GM19395 (cell line): ENCODE measurements around the gene GID4.

Source experiments
- ATAC-seq: cut with Tn5 transposase; IDR thresholded peaks from one replicate; pipeline ENCODE4 v1.9.1; 2021; ENCODE audit warnings: mild to moderate bottlenecking, moderate library complexity; ENCODE audit not compliant: unreplicated experiment

GID4 gene

DNA sequence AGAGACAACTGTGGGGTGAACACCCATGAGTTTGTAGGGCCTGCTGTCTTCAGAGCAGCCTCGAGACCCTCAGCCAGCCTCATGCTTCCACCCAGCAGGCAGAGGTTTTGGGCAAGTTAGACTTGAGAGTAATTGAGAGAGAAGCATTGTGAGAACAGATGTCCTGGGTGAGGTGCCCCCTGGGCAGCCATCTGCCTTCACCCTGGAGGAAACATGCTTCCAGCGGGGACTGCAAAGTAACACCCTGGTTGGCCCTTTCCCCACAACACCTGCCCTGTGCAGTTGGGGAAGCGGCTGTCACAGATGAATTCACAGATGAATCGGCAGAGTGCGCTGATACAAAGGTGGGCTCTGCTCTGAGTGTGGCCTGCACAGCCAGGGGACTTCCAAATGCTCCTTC lies 23.6 kb upstream of the GID4 start:
- ATAC-seq = no peak

- ATAC-seq = no peak
Measured at GRCh38 chr17:18016426-18016825, 22.8 kb upstream of the GID4 start.

GRCh38 chr17:18017958-18018357 lies 21.2 kb upstream of the GID4 start:
- ATAC-seq = no peak

- no peak for ATAC-seq
Measured at GRCh38 chr17:18018411-18018921, 20.7 kb upstream of the GID4 start.

GRCh38 chr17:18019838-18020154 lies 19.4 kb upstream of the GID4 start:
- no peak for ATAC-seq

GRCh38 chr17:18020971-18021370 lies 18.2 kb upstream of the GID4 start:
- ATAC-seq = no peak

DNA sequence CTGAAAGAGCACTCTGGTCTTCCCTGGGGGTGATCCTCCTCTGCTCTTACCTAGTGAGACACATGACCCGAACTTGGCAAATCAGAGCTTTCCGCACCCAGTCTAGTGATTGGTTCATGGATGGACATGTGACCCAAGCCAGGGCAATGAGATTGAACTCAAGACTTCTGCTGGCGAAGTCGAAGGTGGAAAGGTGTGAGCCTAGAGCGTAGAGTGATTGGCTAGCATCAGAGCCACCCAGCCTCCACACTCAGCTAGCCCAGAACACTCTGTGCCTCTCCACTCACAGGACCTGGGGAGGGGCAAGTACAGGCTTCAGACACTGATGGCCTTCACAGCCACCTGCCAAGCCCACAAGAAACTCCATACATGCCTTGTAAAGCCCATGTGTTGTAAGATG lies 17.8 kb upstream of the GID4 start:
- ATAC-seq = no peak

GRCh38 chr17:18025241-18025944 lies 13.8 kb upstream of the GID4 start:
- ATAC-seq = peak; percentile 75

DNA sequence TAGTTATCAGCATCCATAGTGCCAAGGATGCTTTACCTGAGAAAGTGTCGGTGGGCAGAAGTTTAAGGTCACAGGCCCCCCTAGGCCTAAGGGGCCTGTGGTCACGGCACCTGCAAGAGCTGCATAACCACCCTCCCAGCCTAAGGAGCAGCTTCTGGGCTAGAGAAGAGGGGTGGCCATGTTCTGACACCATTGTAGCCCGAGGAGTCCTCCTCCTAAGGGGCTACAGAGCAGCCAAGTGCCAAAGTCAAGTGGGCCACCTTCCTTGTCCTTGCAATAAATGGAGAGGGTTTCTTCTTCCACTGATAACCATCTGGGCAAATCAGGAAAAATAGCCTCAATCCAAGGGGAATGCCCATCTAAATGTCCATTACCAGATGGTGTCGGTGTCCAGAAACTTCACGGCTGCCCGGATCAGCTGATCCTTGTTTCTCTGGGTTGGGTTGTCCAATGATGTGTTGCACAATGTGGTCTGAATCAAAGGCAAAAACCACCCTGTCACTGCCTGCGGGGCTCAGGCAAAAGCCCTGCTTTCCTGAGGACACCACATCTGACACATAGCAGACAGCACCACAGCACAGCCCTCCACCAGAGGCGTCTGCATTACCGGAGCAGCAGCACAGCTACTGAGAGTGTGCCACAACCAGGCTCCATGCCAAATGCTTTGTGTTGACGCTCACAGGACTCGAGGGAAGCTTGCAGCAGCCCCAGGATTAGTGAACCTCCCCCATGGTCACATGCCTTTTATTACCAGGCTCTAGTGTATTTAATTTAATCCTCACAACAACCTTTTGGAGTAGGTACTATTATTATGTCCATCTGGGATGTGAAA lies 13.0 kb upstream of the GID4 start:
- peak; percentile 34 for ATAC-seq

GRCh38 chr17:18027280-18027679 lies 11.9 kb upstream of the GID4 start:
- no peak for ATAC-seq

- no peak for ATAC-seq
Measured at GRCh38 chr17:18028114-18028951, 10.9 kb upstream of the GID4 start.

- ATAC-seq = no peak
Measured at GRCh38 chr17:18028952-18029540, 10.2 kb upstream of the GID4 start.

DNA sequence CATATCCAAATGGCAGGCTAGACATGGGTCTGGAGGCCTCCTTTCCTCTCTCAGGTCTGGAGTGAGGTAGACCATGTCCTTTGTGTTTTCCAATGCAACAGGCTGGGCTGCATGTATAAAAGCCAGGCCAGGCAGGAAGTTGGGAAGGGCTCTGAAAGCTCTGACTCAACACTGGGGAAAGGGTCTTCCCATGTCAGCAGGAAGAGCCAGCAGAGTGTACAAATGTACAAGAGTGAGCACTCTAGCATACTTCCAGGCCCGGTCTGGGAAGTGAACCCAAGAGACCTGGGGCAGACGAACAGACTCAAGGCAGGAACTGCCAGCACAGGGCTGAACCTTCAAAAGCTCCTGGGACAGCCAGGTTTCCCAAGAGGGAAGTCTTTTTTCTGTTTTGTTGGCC lies 7.3 kb upstream of the GID4 start:
- no peak for ATAC-seq

GRCh38 chr17:18033442-18034099 lies 5.6 kb upstream of the GID4 start:
- ATAC-seq = peak; percentile 79

GRCh38 chr17:18035704-18036103 lies 3.5 kb upstream of the GID4 start:
- ATAC-seq = no peak

DNA sequence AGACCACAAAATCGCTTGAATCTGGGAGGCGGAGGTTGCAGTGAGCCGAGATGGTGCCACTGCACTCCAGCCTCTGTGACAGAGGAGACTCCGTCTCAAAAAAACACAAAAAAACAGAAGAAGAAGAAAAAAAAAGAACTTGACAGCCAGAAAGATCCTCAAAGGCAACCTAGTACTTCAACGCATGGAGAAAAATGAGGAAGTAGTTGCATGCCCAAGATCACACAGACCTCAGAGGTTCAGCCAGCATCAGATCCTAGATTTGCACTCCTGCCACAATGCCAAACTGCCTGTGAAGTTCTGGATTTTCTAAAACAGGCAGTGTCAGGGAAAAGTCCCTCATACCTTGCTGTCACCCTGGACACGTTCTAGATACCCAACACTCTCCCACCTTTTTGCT lies 1.7 kb upstream of the GID4 start:
- no peak for ATAC-seq

DNA sequence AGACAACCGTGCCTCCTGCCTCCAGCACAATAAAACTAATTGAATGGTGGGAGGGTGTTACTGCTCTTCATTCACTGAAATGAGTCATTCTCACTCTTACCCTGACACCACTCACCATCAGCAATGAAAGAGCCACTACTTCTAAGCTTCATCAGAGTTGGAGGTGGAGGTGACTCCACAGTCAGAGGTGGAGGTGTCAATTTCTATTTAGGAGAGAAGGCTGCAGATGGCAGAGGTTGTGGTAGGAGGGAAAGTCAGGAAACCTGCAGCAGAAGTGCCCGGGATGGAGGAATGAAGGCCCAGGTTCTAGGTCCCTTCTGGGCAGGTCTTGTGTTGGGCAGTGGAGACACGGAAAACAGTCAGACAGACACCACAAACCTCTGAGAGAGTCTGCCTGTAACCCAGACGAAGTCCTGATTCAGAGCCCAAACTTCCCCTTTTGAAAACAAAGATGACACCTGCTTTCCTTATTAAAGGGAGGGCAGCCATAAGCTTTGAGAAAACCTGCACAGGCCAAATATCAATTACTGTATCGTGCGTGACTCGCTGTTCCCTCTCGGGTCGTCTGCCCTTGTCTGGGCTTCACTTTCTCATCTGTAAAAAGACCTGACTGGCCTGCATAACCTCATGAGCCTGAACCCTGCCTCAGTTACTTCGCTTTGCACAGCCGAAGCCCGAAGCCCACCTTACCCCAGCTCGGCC lies 908 bp upstream of the GID4 start:
- no peak for ATAC-seq

- ATAC-seq = peak; percentile 26
Measured at GRCh38 chr17:18039535-18040260, 490 bp downstream of the GID4 start.

DNA sequence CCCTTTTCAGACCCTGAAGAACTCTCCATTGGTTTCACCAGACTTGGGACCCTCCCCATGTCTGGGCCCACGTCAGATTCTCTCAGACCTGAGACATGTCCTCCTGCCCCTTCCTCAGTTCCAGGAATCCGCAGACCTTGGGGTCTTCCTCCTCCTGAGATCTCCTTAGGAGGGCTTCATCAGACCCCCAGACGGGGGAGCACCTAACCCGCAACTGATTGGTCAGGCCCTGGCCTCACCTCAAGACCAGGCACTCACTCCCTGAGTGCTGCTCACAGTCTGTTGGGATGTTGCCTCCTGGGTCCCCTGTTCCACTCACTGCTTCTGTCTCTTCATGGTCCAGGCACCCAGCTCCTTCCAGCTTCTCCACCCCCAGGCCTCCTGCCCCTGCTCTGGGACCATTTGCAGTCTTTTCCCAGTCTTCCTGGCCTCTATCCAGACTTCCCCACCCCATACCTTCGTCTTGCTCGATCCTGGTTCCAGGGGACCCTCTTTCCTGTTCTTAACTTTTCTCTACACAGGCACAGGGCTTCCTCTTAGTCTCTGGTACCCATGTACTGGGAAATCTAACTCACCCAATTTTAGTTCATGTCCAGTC lies 1.2 kb downstream of the GID4 start:
- ATAC-seq = no peak
